Raji (cell line): Measurements from ENCODE around the gene ZNF445.

ENCODE experiments used
- POLR2A ChIP-seq: IDR thresholded peaks from 2 replicates; pipeline ENCODE4 v1.6.1; 2011; ENCODE audit warnings: low read depth, low read length, control low read depth; ENCODE audit not compliant: insufficient read depth

The ZNF445 gene

DNA sequence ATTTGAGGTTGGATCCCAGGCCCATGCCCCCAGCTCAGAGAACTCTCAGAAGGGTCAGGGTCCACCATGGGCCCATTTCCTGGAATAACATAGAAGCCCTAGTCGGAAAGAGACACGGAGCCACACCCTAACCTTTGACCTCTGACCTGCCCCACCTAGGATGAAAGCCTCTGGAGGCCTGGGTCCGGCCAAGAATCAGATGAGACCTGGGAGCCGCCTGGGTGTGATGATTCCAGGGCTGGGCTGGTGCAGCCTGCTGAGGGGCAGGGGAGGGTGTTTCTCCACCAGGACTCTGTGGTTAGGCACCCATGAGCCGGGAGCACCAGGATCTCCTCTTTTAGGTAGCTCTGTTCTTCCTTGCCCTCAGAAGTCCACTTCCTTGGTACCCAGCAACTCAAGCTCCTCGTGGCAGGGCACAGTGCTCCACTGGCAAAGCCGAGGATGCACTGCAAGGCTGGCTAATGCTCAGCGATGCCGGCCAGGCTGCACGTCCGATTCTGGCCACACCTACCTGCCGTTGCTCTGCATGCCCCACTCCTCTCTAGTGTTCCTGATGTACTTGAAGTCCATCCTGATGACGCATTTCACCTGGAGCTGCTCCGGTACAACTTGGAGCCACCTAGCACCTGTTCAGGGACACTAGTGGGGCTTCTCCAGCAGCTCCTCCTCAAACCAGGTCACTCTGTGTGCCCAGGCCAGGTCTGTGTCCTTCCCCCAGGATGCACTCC lies 57.4 kb downstream of the ZNF445 start:
- no peak for TF ChIP-seq POLR2A

DNA sequence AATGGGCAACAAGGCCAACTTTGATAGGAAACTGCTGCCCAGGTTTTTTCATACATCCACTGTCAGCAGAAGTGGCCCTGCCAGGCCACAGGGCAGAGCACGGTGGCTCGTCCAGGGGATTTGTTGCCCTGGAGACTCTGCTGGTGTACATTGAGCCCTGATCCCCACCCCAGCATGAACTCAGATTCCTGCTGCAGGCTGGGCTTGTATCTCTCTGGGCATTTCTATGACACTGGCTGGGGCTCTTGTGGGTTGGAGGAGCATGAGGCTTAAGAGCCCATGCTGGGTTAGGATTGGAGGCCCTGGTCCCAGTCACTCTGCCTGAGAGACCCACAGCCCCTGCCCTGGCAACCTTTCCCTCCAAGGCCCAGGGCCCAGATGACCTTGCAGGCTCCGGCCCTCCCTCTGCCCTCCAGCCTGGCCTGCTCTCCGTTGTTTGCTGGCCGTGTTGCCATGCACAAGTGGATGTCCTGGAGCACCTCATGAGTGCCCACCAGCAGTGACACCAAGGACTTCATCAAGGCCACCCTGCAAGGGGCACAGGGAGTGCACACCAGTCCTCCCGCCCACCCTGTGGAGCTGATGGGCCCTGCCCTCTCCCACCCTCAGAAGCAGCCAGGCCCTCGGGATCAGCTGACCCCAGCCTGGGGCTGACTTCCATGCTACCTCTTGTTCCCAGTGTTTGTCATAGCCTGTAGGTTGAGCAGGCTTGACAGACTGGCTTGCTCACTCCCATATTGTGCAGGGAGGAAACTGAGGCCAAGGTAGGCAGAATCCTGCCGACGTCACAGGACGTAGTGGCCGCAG lies 58.2 kb downstream of the ZNF445 start:
- TF ChIP-seq POLR2A, result no peak

DNA sequence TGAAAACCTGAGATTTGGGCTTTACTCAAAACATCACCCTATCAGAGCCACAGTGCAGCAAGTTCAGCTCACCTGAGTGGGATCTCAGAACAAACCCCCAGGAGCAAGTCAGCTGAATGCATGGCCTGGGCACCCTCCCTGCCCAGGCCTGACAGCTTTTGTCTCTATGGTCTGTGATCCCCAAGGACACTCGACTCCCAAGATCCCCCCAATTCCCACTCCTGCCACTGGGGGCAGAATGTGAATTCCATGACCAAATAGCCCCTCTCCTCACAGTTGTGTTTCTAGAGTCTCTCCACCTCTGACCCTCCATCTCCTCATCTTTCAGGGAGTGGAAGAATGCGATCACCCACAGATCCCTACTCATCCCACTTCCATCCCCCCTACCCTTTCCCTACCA lies 58.9 kb downstream of the ZNF445 start:
- no peak for TF ChIP-seq POLR2A

DNA sequence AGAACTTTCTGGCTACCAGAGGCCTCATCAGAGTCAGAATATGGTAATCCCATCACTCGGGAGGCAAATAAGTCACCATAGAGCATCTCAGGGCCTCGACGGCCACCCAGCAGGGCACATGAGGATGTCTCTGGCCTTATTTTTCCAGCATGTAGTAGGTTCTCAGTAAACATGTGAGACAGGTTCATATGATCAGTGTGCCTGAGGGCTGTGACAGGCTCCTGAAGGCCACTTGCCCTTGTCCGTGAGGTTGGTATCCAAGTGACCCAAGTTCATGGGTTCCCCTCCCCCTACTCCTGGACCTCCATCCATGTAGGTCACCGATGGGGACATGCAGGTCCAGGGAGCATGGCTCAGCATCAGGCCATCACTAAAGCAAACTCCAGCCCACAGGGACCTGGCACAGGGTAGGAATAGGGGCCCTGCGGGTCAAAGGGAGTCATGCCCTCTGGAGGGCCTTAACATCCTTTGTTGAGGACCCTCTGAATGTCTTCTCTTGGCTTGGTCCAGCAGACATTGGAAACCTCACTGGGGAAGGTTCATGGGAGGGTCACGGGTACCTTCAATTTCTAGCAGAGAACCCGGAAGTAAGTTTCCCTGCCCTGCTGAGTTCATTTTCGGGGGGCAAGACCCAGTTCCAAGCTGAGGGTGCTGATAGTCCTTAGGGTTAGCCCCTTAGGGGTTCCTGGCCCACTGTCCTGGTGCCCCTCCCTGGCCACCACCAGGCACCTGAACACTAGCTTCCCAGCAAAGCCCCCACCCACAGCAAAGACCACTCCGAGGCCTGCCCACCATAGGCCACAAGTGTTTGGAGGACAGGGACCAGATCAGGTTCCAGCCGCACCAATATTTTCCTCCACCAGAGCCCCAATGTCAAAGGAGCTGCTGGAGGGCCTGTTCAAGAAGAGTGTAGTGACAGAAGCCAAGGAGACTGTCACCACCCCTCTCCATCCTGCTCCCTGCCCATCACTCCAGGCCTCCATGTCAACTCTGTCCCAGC lies 61.1 kb downstream of the ZNF445 start:
- TF ChIP-seq POLR2A, result no peak

DNA sequence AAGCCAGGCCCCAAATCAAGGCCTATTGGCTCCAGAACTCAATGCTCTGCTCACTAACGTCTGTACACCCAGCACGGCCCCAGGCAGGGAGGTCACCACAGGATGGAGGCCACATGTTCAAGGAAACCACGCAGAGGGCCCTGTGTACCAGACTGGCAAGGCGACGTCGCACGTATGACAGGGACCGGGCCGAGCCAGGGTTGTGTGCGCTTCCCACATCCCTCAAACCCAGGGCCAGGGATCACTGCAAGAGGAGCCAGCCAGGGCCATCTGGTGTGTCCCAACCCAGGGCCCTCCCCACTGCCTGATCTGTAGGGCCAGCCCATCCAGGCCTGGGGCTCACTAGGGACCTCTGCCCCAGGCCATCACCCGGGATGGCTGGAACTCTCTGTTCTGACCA lies 62.0 kb downstream of the ZNF445 start:
- TF ChIP-seq POLR2A, result no peak

DNA sequence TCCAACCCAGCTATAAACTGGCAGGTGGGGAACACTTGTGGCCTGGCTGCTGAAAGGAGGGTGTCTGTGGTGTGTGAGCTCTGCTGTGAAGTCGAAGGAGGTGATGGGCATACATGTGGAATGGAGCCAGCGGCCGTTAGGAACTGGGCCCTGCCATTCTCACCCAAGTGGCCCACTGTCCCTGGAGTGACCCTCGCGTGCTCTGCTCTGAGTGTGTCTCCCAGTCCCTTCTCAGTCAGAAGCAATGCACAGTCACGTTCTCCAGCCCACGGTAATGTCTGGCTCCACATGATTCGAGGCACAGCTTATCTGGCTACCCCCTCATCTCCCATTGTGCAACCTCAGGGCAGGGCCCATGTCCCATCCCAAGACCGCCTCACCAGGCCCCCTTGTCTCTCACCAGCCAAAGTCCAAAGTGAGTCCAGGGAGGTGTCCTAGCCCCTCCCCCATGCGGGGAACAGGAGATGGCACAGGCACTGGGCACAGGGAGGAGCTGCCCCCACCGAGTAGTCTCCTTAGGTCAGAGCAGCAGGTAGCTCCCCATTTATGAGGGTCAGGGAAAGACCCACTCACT lies 62.9 kb downstream of the ZNF445 start:
- no peak for TF ChIP-seq POLR2A

DNA sequence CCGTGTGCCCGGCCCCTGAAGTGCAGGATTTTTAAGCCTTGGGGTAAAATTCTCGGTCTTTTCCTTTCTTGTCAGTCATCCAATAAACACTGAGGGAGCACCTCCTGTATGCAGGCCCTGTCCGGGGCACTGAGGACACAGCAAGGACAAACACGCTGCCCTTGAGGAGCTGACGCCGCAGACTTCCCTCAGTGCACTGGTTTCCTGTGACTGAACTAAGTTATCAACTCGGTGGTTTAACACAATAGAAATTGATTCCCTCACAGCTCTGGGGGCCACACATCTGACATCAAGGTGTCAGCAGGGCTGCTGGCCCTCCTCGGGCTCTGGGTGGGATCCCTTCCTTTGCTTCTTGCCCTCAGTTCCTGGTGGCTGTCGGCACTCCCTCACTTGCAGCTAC lies 65.1 kb downstream of the ZNF445 start:
- no peak for TF ChIP-seq POLR2A

DNA sequence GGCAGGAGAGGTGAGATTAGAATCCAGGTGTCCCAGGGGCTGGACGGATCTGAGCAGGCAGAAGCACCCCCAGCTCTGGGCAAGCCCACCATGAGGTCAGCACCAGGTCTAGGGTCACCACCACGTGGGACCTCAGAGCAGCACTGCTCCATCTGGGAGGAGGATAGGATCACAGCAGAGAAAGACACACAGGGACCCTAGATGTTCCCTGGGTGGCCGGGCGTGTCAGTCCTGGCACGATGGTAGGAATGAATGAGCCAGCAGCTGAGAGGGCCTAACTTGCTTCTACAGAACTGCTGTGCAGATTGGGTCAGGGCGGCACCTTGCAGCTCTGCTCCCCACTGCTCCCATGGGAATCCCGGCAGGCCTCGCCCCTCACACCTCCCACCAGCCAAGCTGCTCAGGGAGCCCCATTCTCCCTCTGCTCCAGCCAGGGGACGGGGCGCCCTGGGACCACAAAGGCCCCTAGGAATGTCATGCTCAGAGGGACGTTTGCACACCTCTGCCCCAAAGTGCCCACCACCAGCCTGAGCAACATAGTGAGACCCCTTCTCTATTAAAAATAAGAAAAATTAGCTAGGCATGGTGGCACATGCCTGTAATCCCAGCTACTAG lies 66.3 kb downstream of the ZNF445 start:
- TF ChIP-seq POLR2A, result no peak

DNA sequence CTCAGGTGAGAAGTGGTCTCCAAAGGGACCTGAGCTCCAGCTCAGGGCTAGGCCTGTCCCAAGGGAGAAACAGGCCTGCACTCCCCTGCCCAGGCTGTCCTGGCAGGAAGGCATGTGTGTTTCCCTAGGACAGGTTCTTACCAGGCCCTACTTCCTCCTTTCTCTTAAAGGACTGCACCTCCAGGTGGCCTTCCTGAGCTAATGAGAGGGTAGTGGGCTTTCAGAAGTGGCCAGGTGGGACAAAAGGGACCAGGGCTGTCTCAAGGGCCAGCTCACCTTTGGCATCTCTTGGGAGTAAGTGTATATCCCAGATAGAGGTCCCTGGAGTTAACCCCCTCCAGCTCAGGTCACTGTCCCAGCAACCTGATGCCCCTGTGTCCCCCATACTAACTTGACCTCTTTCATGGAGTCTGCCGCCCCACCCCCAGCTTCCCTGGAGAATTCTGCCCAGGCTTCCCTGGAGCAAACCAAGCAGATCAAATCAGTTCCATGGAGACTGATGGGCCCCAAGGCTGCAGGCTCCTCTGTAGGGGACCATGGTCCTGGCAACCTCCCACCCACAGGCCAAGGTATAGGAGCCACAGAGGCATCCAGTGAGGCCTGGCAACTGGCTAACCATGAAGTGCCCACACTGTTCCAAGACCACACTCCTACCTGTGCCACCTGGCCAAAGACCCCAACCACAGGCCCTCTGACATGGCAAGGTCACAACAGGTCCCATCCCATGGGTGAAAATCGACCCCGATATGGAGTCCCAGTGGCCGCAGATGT lies 67.6 kb downstream of the ZNF445 start:
- TF ChIP-seq POLR2A, result no peak

DNA sequence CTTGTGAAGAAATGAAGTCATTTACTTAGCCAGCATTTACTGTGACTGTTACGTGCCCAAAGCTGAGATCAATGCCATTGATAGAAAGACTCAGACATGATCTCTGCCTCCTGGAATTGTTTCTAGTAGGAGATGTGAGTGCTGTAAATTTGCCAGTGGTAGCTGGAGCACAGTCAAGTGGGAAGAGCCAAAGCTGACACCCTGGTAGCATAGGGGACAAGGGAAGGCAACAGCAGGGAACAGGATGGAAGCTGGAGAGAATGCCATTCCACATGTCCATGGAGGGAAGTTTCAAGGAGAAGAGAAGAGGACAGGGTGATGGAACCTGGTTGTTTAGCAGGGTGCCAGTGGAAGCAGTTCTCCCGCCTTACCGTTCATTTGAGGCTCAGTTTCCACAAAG lies 74.9 kb downstream of the ZNF445 start:
- TF ChIP-seq POLR2A, result no peak

DNA sequence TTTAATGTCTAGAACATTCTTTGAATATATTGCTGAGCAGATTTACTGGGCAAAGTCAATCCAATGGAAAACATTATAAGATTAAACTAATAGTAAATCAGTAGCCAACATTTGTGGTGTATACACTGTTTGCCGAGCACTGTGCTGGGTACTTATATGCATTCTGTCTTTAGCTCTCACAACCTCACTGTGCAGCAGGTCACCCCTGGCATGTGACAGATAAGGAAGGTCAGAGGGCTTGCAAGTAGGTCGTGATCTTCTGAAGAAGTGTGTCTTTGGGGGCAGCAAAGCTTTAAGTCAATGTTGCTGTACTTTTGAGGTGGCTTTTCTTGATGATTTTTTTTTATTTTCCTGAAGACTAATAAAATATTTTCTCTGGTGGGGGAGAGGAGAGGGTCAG lies 76.7 kb downstream of the ZNF445 start:
- no peak for TF ChIP-seq POLR2A

DNA sequence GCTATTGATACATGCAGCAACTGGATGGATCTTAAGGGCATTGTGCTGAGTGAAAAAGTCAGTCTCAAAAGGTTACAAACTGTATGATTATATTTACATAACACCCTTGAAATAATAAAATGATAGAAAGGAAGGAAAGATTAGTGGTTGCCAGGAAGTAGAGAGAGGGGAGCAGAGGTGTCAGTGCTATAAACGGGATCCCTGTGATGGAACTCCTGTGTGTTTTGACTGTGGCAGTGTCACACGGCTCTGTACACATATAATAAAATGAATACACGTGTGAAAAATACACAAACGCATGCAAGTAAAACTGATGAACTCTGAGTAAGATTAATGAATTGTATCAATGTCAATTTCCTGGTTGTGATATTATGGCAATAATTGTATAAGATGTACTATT lies 78.6 kb downstream of the ZNF445 start:
- no peak for TF ChIP-seq POLR2A

DNA sequence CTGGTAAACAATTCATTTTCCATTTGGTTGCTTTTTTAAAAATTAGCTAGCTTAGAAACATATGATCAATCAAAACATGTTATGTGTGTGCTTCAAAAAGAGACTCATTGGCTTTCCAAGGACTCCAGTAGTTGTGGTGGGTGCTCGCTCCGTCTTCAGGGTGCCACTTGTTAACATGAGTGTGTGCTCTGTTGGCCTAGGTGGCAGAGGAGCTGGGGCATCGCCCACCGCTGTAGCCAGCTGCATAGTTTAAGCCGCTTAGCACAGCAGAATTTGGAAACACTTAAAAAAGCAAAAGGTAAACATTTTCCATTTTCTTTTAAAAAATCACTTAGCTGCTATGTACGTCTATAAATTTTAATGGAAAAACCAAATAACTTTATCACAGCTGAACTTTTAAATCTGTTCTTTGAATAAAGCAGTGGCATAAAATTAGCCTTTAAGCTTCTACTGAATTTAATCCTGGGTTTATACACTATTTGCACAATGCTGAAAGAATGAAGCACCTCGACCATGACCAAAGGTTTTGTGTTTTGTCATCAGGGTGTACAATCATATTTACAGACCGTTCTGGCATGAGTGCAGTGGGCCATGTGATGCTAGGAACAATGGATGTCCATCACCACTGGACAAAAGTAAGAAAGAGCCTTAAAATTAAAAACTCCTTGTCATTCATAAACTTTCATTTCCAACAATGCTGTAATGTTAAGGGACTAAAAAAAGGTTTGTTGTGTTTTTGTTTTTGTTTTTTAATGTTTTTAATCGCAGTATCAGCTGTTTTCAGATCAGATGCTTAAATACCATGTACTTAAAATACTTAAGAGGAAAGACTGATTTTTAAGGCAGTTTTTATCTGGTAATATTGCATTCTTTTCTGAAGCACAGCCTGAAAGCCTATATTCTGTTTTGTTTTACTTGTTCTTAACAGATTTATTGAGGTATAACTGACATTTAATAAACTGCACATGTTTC lies 81.0 kb downstream of the ZNF445 start:
- no peak for TF ChIP-seq POLR2A

DNA sequence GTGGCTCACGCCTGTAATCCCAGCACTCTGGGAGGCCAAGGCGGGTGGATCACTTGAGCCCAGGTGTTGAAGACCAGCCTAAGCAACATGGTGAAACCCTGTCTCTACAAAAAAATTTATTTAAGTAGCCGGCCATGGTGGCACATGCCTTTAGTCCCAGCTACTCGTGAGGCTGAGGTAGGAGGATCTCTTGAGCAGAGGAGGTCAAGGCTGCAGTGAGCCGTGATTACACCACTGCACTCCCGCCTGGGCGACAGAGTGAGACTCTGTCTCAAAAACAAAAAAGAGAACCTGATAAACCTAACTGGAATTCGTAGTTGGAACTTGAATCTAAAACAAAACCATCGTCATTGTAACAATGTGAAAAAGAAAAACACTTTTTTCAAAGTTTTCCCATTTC lies 81.8 kb downstream of the ZNF445 start:
- TF ChIP-seq POLR2A, result no peak
